HPDE6-E6E7 (cell line): Measurements from ENCODE around the gene PCBP3.

ENCODE experiments used
- DNase-seq: peaks from one replicate; pipeline ENCODE4 v3.0.0; 2011; ENCODE audit warnings: missing footprints; ENCODE audit errors: extremely low spot score

PCBP3 gene

GRCh38 chr21:45981151-45982091 is 337.9 kb downstream of the PCBP3 start, which contains the start of gene COL6A1:
Gene COL6A1, plus strand, starts transcription at chr21:45981770. Its CDS starts 81 bp downstream, at chr21:45981851.
- no peak for DNase-seq

GRCh38 chr21:45982092-45982757 is 338.7 kb downstream of the PCBP3 start:
- no peak for DNase-seq

GRCh38 chr21:45982758-45983648 is 339.5 kb downstream of the PCBP3 start:
- DNase-seq, result no peak

- no peak for DNase-seq
Measured at GRCh38 chr21:45983649-45983965, 340.1 kb downstream of the PCBP3 start.

- DNase-seq, result no peak
Measured at GRCh38 chr21:45983981-45984551, 340.5 kb downstream of the PCBP3 start.

GRCh38 chr21:45984584-45985095 is 341.1 kb downstream of the PCBP3 start:
- DNase-seq, result no peak

- DNase-seq, result no peak
Measured at GRCh38 chr21:45985471-45986315, 342.2 kb downstream of the PCBP3 start.

- no peak for DNase-seq
Measured at GRCh38 chr21:45986316-45987051, 343.0 kb downstream of the PCBP3 start.

GRCh38 chr21:45987121-45987711 is 343.7 kb downstream of the PCBP3 start:
- no peak for DNase-seq

GRCh38 chr21:45988366-45989347 is 345.1 kb downstream of the PCBP3 start:
- no peak for DNase-seq

- no peak for DNase-seq
Measured at GRCh38 chr21:45989355-45990048, 346.0 kb downstream of the PCBP3 start.

- no peak for DNase-seq
Measured at GRCh38 chr21:45990049-45990711, 346.7 kb downstream of the PCBP3 start.

- no peak for DNase-seq
Measured at GRCh38 chr21:45990741-45991605, 347.4 kb downstream of the PCBP3 start.

GRCh38 chr21:45991606-45992300 is 348.2 kb downstream of the PCBP3 start:
- DNase-seq, result no peak
